HG02571 (cell line): ENCODE measurements around the gene NHLH1.
A peak's percentile ranks its signal among the peaks of the same experiment; 100 is the strongest.
"Not testable (repeated sequence)": the region's sequence is repeated elsewhere in the genome, so short reads cannot be mapped to it uniquely, and the experiment has no call there.

Experiments
- ATAC-seq: cut with Tn5 transposase; IDR thresholded peaks from one replicate; pipeline ENCODE4 v1.9.1; 2021; ENCODE audit warnings: mild to moderate bottlenecking, moderate library complexity; ENCODE audit not compliant: unreplicated experiment

NHLH1 gene

DNA sequence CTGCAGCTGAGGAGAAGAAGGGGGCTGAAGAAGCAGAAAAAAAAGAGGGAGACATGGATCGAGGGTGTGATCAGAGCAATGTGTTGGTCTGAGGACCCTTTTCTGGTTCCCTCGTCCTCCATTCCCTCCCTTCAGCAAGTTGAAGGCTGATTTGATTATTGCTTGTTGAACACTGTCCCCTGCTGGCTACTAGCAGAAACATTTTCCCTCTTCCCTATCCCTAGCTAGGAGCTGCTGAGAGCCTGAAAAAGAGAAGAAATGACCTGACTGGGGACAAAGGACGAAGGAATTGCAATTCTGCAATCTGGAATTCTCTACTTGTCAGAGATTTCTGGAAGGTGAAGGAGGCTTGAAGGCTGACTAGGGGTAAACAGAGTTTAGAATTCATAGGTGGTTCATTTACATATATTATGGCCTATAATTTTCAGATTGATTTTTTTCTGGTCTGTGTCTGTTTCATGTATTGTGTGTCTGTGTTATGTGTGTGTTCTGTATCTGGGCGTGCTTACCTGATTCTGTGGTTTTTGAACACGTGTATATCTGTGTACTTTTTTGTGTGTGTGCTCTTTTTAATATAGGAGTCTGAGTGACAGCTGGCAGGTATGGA lies 9.8 kb downstream of the NHLH1 start:
- peak; percentile 60 for ATAC-seq

GRCh38 chr1:160377585-160378206 lies 10.8 kb downstream of the NHLH1 start:
- no peak for ATAC-seq

- not testable (repeated sequence) for ATAC-seq
These were observed 17.9 kb downstream of the NHLH1 start for GRCh38 chr1:160384812-160385211.

DNA sequence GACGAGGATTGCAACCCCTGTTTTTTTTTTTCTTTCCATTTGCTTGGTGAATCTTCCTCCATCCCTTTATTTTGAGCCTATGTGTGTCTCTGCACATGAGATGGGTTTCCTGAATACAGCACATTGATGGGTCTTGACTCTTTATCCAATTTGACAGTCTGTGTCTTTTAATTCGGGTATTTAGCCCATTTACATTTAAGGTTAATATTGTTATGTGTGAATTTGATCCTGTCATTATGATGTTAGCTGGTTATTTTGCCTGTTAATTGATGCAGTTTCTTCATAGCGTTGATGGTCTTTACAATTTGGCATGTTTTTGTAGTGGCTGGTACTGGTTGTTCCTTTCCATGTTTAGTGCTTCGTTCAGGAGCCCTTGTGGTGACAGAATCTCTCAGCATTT lies 21.5 kb downstream of the NHLH1 start:
- not testable (repeated sequence) for ATAC-seq

- no peak for ATAC-seq
These were observed 27.8 kb downstream of the NHLH1 start for GRCh38 chr1:160394673-160395072.

DNA sequence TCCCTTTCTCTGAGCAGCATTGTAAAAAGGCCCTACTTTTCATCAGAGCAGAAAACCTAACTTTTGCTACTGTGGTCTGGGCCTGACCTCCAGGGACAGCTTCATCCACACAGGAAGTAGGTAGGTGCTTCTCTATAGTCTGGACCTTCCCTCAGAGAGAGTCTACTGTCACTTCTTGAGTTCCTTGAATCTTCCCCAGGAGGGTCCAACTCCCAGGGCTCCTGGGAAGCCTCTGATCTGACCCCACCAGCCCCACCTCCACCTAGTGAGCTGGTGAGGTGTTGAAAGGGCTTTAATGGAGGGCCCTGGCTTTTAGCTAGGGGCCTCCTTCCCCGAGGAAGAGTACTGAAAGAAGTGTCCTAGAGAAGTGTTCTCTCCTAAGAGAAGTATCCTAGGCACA lies 30.8 kb downstream of the NHLH1 start:
- no peak for ATAC-seq

DNA sequence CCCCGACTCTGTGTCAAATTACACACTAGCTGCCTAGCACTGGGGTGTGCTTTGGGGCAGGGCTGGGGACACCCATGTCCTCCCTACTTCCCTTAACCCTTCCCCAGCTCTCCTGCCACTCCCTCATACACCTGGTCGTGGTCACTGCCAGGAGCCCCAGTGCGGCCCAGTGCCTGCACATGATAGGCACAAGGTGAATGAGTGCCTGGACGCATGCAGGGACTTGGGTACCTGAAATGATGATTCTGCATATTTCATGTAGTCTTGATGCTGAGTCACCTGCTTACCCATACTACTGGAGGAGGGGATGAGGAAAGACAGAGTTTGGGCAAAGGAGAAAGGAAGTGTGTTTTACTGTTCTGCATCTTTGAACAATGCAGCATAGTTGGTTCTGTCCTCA lies 32.0 kb downstream of the NHLH1 start:
- ATAC-seq: no peak

GRCh38 chr1:160399544-160400222 lies 32.8 kb downstream of the NHLH1 start:
- no peak for ATAC-seq

GRCh38 chr1:160400223-160400645 lies 33.4 kb downstream of the NHLH1 start, which contains the start of gene VANGL2:
TSS of gene VANGL2 (plus strand) at chr1:160400564. CDS start at chr1:160415838, 15,274 bp downstream.
- ATAC-seq: no peak

- ATAC-seq: no peak
These were observed 34.0 kb downstream of the NHLH1 start for GRCh38 chr1:160400646-160401486.

GRCh38 chr1:160401487-160401805 lies 34.6 kb downstream of the NHLH1 start:
- ATAC-seq: no peak

DNA sequence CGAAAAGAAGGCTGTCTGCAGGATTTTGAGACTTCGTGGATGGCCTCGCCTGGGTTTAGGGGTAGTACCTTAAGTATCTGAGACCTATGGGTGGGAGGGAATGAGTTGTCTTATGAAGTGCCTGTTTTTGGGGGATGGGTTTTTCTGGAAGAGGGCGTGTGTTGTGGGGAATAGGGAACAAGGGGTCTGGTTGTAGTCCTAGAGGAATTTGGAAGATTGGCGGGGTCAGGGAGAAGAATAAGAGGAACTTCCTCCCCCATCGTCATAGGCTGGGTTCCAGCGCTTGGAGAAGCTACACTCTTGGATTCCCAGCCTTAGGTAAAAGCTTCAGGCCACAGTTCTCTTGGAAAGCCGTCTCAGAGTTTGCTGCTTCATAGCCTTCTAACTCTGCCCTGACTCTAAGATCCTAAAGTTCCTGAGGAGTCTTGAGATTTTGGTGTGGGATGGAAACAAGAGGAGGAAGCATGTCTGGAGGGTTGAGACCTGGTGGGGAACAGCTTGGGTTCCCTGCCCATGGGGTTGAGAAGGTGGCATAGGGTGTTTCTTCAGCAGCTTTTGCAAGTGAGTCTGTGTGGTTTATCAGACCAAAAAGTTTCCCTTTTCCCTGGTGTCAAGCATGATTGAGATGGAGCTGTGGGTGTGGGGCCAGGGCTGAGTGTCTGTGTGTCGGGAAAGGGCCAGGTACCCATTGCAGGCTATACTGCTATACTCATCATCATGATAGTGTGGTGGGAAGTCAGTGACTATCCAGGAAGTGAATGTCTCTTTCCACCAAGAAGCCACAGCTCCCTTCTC lies 35.3 kb downstream of the NHLH1 start:
- ATAC-seq: no peak

GRCh38 chr1:160403244-160403643 lies 36.4 kb downstream of the NHLH1 start:
- ATAC-seq: no peak

DNA sequence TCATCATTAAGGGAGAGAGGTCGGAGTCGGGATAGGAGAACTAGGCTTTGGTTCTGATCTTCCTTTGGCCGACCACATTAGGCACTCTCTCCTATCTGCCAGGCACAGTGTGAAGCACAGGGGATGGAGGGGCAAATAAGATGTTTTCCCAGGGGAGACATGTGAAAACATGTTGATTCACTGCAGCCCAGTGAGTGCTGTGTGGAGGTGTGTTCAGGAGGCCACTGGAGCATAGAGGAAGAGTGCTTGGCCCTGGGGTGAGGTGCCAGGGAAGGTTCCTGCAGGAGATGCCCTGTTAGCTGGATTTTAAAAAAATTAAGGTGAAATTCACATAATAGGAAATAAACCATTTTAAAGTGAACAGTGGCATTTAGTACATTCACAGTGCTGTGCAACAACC lies 37.2 kb downstream of the NHLH1 start:
- no peak for ATAC-seq

DNA sequence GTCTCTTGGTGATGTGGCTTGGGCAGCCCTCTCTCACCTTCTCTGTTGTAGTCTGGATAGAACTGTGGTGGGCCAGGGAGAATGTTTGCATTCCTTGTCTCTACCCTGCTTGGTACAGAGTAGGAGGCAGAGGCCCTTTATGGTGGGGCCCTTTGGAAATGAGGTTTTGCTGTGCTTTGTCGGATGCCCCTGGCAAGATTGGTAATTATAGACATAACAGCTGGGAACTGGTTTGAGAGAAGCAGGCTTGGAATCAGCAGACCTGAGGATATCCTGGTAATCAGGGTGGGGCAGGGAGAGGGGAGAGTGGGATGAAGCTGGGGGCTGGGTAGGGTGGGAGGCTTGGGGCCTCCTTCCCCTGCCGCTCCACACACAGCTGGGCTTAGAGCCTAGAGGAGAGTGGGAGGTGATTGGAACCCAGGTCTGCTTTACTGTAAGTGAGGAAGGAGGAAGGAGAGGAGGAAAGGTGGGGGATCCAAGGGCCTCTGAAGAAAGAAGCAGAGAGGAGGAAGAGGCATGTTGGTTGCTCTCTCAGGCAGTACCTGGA lies 38.5 kb downstream of the NHLH1 start:
- ATAC-seq: no peak

DNA sequence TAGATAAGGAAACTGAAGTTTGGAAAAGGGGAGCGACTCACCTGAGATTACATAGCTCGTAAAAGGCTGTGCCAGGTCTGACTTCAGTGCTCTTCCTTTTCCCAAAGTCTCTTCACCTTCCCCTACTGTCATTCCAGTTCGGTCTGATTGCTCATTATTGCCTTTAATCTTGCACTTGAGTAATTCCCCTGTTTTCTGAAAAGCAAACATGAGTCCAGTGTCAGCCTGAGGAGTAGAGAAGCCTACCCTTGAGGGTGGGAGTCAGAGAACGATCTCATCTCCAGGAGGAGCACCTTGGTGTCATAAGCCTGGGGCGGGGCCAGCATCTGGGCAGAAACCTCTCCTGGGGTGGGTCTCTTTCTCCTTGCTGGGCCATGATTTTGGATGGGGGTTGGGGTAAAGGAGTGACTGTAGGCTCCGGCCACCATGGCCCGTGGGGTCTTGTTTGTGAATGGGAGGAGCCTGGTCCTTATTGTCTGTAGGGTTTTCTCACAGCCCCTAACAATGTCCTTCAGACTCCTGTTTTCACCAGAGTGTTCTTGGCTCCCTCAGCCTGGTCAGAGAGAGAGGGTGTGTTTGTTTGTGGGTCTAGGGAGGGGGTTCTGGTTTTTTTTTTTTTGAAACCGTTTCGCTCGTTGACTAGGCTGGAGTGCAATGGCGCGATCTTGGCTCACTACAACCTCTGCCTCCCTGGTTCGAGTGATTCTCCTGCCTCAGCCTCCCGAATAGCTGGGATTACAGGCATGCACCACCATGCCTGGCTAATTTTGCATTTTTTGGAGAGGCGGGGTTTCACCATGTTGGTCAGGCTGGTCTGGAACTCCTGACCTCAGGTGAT lies 39.5 kb downstream of the NHLH1 start:
- ATAC-seq: no peak

GRCh38 chr1:160407839-160408801 lies 41.2 kb downstream of the NHLH1 start:
- ATAC-seq: no peak

DNA sequence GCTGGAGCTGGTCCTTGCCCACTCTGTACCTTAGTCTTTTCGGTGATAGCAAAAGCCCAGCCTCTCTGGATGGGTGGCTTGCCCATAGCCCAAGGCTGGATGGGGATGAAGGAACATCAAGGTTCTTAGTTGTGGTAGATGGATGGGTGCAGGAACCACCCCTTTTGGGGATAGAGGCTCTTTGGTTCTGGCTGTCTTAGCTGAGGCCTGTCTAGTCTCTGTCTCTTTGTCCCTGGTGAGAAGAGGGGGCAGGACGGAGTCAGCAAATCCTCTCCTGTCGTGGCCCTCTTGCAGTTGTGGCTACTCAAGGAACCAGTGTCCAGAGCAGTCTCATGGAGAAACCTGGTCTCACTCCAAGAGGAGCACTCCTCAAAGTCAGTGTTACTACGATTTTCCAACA lies 42.0 kb downstream of the NHLH1 start:
- ATAC-seq: no peak
